ENCODE results near the gene KCNQ1OT1.

The KCNQ1OT1 gene

DNA sequence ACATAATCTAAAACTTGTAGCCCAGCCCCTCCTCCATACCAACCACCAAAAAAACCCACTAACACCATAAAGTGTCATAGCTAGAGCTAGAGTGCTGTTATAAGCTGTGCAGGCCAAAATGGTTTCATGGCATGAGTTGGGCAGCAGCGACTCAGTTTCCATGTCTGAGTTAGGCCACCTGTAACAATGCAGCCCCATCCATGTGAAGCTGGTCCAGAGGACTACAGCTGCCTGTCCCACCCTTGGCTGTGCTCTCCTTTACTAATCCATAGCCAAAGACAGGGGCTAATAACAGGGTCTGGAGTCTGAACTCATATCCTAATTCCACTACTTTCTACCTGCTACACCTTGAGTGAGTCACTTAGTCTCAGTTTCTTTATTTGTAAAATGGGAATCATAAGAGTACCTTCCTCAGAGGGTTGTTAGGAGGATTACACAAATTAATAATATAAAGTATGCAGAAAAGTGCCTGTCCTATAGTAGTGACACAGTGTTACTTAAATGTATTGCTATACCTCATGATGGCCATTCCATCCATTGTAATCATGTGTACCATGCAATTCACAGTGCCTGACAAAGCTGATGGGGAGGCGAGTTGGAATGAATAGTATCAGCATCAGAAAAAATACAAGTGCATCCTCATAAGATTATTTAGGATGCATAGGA, 20.6 kb downstream of the KCNQ1OT1 start:
- Histone ChIP-seq H3K36me3 (ENCODE audit: control insufficient read depth, insufficient read depth, low read length) (no peaks in the 10 kb centered on the region), H3K4me3 (ENCODE audit: low read length) (no peak overlapping the region), H3K4me2 (ENCODE audit: low read length) (no peak overlapping the region), H3K4ac (ENCODE audit: low read depth, low read length) (no peak overlapping the region), H2BK120ac (ENCODE audit: low read depth, low read length) (no peak overlapping the region), H3K79me2 (ENCODE audit: control insufficient read depth, insufficient read depth, low read length) (no peaks in the 10 kb centered on the region), H3K18ac (ENCODE audit: low read length) (no peak overlapping the region), H3K79me1 (ENCODE audit: low read length) (no peaks in the 10 kb centered on the region), H4K5ac (ENCODE audit: low read length) (no peak overlapping the region), H3K4me1 (ENCODE audit: control insufficient read depth, low read depth, low read length) (no peaks in the 10 kb centered on the region), H4K8ac (ENCODE audit: low read depth, low read length) (no peak overlapping the region), H2BK15ac (replicated peaks; ENCODE audit: low read depth) (no peak overlapping the region), H3K23ac (ENCODE audit: low read length) (no peak overlapping the region), H3K27ac (ENCODE audit: low read depth, low read length) (no peak overlapping the region), H2BK5ac (ENCODE audit: low read length) (no peak overlapping the region), H3K56ac (ENCODE audit: low read length) (no peak overlapping the region), H3K27me3 (ENCODE audit: insufficient read depth, low read length, poor library complexity) (no peaks in the 10 kb centered on the region), H3K9ac (ENCODE audit: low read length) (no peak overlapping the region), H2AK5ac (ENCODE audit: low read length) (no peak overlapping the region)
- WGBS (ENCODE audit: extremely low coverage, insufficient coverage, low lambda C conversion rate), result no CpG with 5 or more reads among the region's 2 CpGs
- DNase-seq, result no peak

DNA sequence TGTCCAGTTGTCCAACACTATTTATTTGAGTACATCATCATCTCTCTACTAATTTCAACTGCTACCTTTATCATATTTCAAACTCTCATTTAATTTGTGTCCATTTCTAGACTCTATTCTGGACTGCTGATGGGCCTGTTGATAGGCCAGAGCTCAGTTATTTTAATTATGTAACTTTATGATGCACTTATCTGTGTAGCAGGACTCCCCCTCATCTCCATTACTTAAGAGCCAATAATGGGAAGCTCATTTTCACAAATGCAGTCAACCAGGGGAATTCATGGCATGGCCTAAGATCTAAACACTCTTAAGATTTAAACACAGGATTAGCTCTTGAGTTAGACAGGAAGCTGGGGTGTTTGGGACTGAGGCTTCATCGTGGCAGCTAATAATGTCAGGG, 21.4 kb downstream of the KCNQ1OT1 start:
- Histone ChIP-seq H3K36me3 (ENCODE audit: control insufficient read depth, insufficient read depth, low read length) (no peaks in the 10 kb centered on the region), H3K56ac (ENCODE audit: low read length) (no peak overlapping the region), H3K9ac (ENCODE audit: low read length) (no peak overlapping the region), H3K27ac (ENCODE audit: low read depth, low read length) (no peak overlapping the region), H2BK5ac (ENCODE audit: low read length) (no peak overlapping the region), H3K4me2 (ENCODE audit: low read length) (no peak overlapping the region), H3K79me2 (ENCODE audit: control insufficient read depth, insufficient read depth, low read length) (no peaks in the 10 kb centered on the region), H2BK120ac (ENCODE audit: low read depth, low read length) (no peak overlapping the region), H2BK15ac (replicated peaks; ENCODE audit: low read depth) (no peak overlapping the region), H4K8ac (ENCODE audit: low read depth, low read length) (no peak overlapping the region), H3K4me1 (ENCODE audit: control insufficient read depth, low read depth, low read length) (no peaks in the 10 kb centered on the region), H3K4ac (ENCODE audit: low read depth, low read length) (no peak overlapping the region), H2AK5ac (ENCODE audit: low read length) (no peak overlapping the region), H3K4me3 (ENCODE audit: low read length) (no peak overlapping the region), H3K27me3 (ENCODE audit: insufficient read depth, low read length, poor library complexity) (no peaks in the 10 kb centered on the region), H3K18ac (ENCODE audit: low read length) (no peak overlapping the region), H3K79me1 (ENCODE audit: low read length) (no peaks in the 10 kb centered on the region), H4K5ac (ENCODE audit: low read length) (no peak overlapping the region), H3K23ac (ENCODE audit: low read length) (no peak overlapping the region)
- WGBS (ENCODE audit: extremely low coverage, insufficient coverage, low lambda C conversion rate), result no CpG with 5 or more reads among the region's 1 CpG
- no peak for DNase-seq

DNA sequence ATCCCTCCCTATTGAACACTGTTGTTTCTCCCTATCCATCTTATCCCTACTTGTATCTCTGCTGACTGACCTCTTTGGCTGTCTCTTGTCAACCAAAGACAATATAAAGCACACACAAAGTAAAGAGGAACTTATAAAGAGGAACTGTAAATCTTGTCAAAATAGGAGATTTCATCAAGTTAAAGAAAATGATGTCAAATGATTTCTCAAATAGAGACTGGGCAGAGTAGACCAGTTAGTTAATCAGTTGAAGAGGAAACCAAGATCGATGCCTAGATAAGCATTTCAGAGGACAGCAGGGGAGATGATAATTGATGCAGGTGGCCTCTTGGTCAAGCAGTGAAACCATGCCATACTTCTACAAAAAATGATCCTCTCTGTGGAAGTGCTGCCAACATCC, 22.7 kb downstream of the KCNQ1OT1 start:
- H3K27ac ChIP-seq (ENCODE audit: low read depth, low read length), result no peak overlapping the region
- no peak overlapping the region for H3K56ac ChIP-seq (ENCODE audit: low read length)
- H4K5ac ChIP-seq (ENCODE audit: low read length), result no peak overlapping the region
- no peak overlapping the region for H4K8ac ChIP-seq (ENCODE audit: low read depth, low read length)
- no peak overlapping the region for H2BK120ac ChIP-seq (ENCODE audit: low read depth, low read length)
- no peaks in the 10 kb centered on the region for H3K36me3 ChIP-seq (ENCODE audit: control insufficient read depth, insufficient read depth, low read length)
- H2BK5ac ChIP-seq (ENCODE audit: low read length), result no peak overlapping the region
- H2AK5ac ChIP-seq (ENCODE audit: low read length), result no peak overlapping the region
- no peak overlapping the region for H2BK15ac ChIP-seq (replicated peaks; ENCODE audit: low read depth)
- WGBS (ENCODE audit: extremely low coverage, insufficient coverage, low lambda C conversion rate), result no CpG with 5 or more reads among the region's 1 CpG
- DNase-seq, result no peak
- H3K4me2 ChIP-seq (ENCODE audit: low read length), result no peak overlapping the region
- H3K27me3 ChIP-seq (ENCODE audit: insufficient read depth, low read length, poor library complexity), result no peaks in the 10 kb centered on the region
- no peak overlapping the region for H3K9ac ChIP-seq (ENCODE audit: low read length)
- H3K18ac ChIP-seq (ENCODE audit: low read length), result no peak overlapping the region
- H3K4me1 ChIP-seq (ENCODE audit: control insufficient read depth, low read depth, low read length), result no peaks in the 10 kb centered on the region
- H3K4me3 ChIP-seq (ENCODE audit: low read length), result no peak overlapping the region
- H3K4ac ChIP-seq (ENCODE audit: low read depth, low read length), result no peak overlapping the region
- no peak overlapping the region for H3K23ac ChIP-seq (ENCODE audit: low read length)
- H3K79me1 ChIP-seq (ENCODE audit: low read length), result no peaks in the 10 kb centered on the region
- H3K79me2 ChIP-seq (ENCODE audit: control insufficient read depth, insufficient read depth, low read length), result no peaks in the 10 kb centered on the region

DNA sequence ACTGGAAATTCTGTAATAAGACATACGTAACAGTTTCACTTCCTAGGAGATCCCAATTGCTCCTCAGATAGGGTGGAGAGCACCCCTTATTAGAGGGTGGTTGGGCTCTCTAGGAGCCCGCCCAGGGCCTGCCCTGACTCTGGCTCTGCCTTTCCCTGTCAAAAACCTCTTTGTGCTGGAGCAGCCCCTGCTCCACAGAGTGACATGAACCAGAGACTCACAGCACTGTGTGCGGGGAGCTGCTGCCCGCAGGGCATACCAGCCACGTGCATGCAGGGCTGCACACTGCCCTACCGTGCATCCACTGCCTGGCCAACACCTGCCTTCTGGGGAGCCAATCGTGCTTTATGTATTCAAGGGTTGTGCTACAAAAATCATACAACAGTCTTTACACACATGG, 24.3 kb downstream of the KCNQ1OT1 start:
- no peaks in the 10 kb centered on the region for H3K36me3 ChIP-seq (ENCODE audit: control insufficient read depth, insufficient read depth, low read length)
- no CpG with 5 or more reads among the region's 7 CpGs for WGBS (ENCODE audit: extremely low coverage, insufficient coverage, low lambda C conversion rate)
- no peaks in the 10 kb centered on the region for H3K4me1 ChIP-seq (ENCODE audit: control insufficient read depth, low read depth, low read length)
- no peak overlapping the region for H2AK5ac ChIP-seq (ENCODE audit: low read length)
- H3K79me1 ChIP-seq (ENCODE audit: low read length), result no peaks in the 10 kb centered on the region
- no peak overlapping the region for H4K5ac ChIP-seq (ENCODE audit: low read length)
- H3K4me2 ChIP-seq (ENCODE audit: low read length), result no peak overlapping the region
- H3K4me3 ChIP-seq (ENCODE audit: low read length), result no peak overlapping the region
- DNase-seq, result no peak
- no peak overlapping the region for H3K23ac ChIP-seq (ENCODE audit: low read length)
- H2BK15ac ChIP-seq (replicated peaks; ENCODE audit: low read depth), result no peak overlapping the region
- H3K27me3 ChIP-seq (ENCODE audit: insufficient read depth, low read length, poor library complexity), result no peaks in the 10 kb centered on the region
- H2BK5ac ChIP-seq (ENCODE audit: low read length), result no peak overlapping the region
- no peak overlapping the region for H3K56ac ChIP-seq (ENCODE audit: low read length)
- H3K27ac ChIP-seq (ENCODE audit: low read depth, low read length), result no peak overlapping the region
- H3K79me2 ChIP-seq (ENCODE audit: control insufficient read depth, insufficient read depth, low read length), result no peaks in the 10 kb centered on the region
- no peak overlapping the region for H2BK120ac ChIP-seq (ENCODE audit: low read depth, low read length)
- no peak overlapping the region for H3K18ac ChIP-seq (ENCODE audit: low read length)
- no peak overlapping the region for H3K9ac ChIP-seq (ENCODE audit: low read length)
- no peak overlapping the region for H3K4ac ChIP-seq (ENCODE audit: low read depth, low read length)
- H4K8ac ChIP-seq (ENCODE audit: low read depth, low read length), result no peak overlapping the region

DNA sequence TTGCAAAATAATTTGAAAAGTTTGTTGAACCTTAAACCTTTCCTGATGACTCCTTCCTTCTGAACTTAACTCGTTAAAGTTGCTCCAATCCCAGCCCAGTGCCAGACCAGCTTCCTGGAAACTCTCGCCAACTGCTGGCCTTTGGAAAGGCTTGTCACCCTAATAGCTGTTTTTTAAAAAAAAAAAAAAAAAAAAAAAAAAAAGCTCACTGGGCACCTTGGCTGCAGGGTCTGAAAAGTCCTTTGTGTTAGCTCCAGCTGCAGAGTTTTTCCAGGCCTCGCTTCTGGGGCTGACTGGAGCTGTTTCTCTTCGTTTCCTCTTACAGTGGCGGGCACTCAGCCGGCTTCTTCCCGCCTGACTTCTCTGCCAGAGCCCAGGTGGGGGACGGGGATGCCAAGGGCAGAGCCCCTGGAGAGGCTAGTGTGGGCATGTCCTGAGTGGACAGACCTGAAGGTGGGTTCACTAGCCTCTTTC, 25.1 kb downstream of the KCNQ1OT1 start:
- no CpG with 5 or more reads among the region's 8 CpGs for WGBS (ENCODE audit: extremely low coverage, insufficient coverage, low lambda C conversion rate)

DNA sequence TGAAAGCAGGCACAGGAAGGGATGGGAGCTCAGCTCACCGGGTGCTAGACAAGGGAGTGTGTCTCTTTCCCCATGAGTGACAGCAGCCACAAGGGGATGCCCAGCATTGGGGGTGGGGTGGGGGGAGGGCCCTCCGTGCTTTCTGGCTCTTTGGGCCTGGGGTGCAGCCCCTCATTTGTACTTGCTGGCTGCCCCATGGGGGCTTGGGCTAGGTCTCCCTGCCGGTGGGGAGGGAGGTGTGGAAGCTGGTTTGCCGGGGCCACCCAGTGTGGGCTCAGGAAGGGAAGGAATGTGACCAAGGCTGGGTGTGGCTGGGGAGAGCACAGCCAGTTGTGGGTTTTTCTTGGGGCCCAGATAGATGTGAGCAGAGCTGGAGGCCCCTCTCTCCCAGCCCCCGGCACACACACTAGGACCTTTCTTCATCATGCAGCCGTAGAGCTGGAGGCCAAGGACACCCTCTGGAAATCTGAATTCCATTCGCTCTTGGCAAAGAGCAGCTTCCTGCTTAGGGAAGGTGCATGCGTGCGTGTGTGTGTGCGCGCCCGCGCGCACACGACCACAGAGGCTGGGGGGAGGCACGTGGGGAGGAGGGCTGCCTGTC, 25.8 kb downstream of the KCNQ1OT1 start:
- H3K4ac ChIP-seq (ENCODE audit: low read depth, low read length), result no peak overlapping the region
- H3K23ac ChIP-seq (ENCODE audit: low read length), result no peak overlapping the region
- H2BK15ac ChIP-seq (replicated peaks; ENCODE audit: low read depth), result no peak overlapping the region
- H3K27ac ChIP-seq (ENCODE audit: low read depth, low read length), result no peak overlapping the region
- H3K36me3 ChIP-seq (ENCODE audit: control insufficient read depth, insufficient read depth, low read length), result no peaks in the 10 kb centered on the region
- H2BK120ac ChIP-seq (ENCODE audit: low read depth, low read length), result no peak overlapping the region
- H3K56ac ChIP-seq (ENCODE audit: low read length), result no peak overlapping the region
- no peak overlapping the region for H3K9ac ChIP-seq (ENCODE audit: low read length)
- H3K18ac ChIP-seq (ENCODE audit: low read length), result no peak overlapping the region
- no peak overlapping the region for H3K4me2 ChIP-seq (ENCODE audit: low read length)
- H4K5ac ChIP-seq (ENCODE audit: low read length), result no peak overlapping the region
- no peak overlapping the region for H4K8ac ChIP-seq (ENCODE audit: low read depth, low read length)
- no peaks in the 10 kb centered on the region for H3K4me1 ChIP-seq (ENCODE audit: control insufficient read depth, low read depth, low read length)
- H3K79me2 ChIP-seq (ENCODE audit: control insufficient read depth, insufficient read depth, low read length), result no peaks in the 10 kb centered on the region
- no peaks in the 10 kb centered on the region for H3K79me1 ChIP-seq (ENCODE audit: low read length)
- DNase-seq, result no peak
- H2AK5ac ChIP-seq (ENCODE audit: low read length), result no peak overlapping the region
- WGBS (ENCODE audit: extremely low coverage, insufficient coverage, low lambda C conversion rate), result no CpG with 5 or more reads among the region's 16 CpGs
- H3K4me3 ChIP-seq (ENCODE audit: low read length), result no peak overlapping the region
- H2BK5ac ChIP-seq (ENCODE audit: low read length), result no peak overlapping the region
- H3K27me3 ChIP-seq (ENCODE audit: insufficient read depth, low read length, poor library complexity), result no peaks in the 10 kb centered on the region

More for the DNA sequence above, 25.1 kb downstream of the KCNQ1OT1 start:
- Histone ChIP-seq H2BK120ac (ENCODE audit: low read depth, low read length) (no peak overlapping the region), H3K56ac (ENCODE audit: low read length) (no peak overlapping the region), H3K27me3 (ENCODE audit: insufficient read depth, low read length, poor library complexity) (no peaks in the 10 kb centered on the region), H4K5ac (ENCODE audit: low read length) (no peak overlapping the region), H3K9ac (ENCODE audit: low read length) (no peak overlapping the region), H2AK5ac (ENCODE audit: low read length) (no peak overlapping the region), H3K4me1 (ENCODE audit: control insufficient read depth, low read depth, low read length) (no peaks in the 10 kb centered on the region), H3K4me3 (ENCODE audit: low read length) (no peak overlapping the region), H3K4me2 (ENCODE audit: low read length) (no peak overlapping the region), H3K79me2 (ENCODE audit: control insufficient read depth, insufficient read depth, low read length) (no peaks in the 10 kb centered on the region), H3K27ac (ENCODE audit: low read depth, low read length) (no peak overlapping the region), H2BK5ac (ENCODE audit: low read length) (no peak overlapping the region), H4K8ac (ENCODE audit: low read depth, low read length) (no peak overlapping the region), H3K36me3 (ENCODE audit: control insufficient read depth, insufficient read depth, low read length) (no peaks in the 10 kb centered on the region), H2BK15ac (replicated peaks; ENCODE audit: low read depth) (no peak overlapping the region), H3K23ac (ENCODE audit: low read length) (no peak overlapping the region), H3K18ac (ENCODE audit: low read length) (no peak overlapping the region), H3K79me1 (ENCODE audit: low read length) (no peaks in the 10 kb centered on the region), H3K4ac (ENCODE audit: low read depth, low read length) (no peak overlapping the region)
- no peak for DNase-seq

All from mesendoderm (in vitro differentiated cells).